Thyroid gland (tissue), 4 donors: ENCODE measurements around the gene MRNIP.

Source experiments
- POLR2A ChIP-seq, 2 donors: fragments of 450-650 bp; IDR thresholded peaks; one replicate each; pipeline ENCODE4 v1.6.1; 2017; ENCODE audit warnings: antibody characterized with exemption in 2 of 2, mild to moderate bottlenecking in 2 of 2, moderate library complexity in 1 of 2
- TF ChIP-seq, protein P1 (sequence below), 6 experiments: fragments of 200-600 bp in 3 of 6; fragments of 450-650 bp in 3 of 6; sonication (generic) in 3 of 6; IDR thresholded peaks; one replicate each; pipeline ENCODE4 v1.5.1; 2016 to 2019; ENCODE audit warnings: antibody characterized with exemption in 6 of 6, mild to moderate bottlenecking in 2 of 6, inconsistent platforms in 1 of 6, moderate library complexity in 1 of 6

DNA sequence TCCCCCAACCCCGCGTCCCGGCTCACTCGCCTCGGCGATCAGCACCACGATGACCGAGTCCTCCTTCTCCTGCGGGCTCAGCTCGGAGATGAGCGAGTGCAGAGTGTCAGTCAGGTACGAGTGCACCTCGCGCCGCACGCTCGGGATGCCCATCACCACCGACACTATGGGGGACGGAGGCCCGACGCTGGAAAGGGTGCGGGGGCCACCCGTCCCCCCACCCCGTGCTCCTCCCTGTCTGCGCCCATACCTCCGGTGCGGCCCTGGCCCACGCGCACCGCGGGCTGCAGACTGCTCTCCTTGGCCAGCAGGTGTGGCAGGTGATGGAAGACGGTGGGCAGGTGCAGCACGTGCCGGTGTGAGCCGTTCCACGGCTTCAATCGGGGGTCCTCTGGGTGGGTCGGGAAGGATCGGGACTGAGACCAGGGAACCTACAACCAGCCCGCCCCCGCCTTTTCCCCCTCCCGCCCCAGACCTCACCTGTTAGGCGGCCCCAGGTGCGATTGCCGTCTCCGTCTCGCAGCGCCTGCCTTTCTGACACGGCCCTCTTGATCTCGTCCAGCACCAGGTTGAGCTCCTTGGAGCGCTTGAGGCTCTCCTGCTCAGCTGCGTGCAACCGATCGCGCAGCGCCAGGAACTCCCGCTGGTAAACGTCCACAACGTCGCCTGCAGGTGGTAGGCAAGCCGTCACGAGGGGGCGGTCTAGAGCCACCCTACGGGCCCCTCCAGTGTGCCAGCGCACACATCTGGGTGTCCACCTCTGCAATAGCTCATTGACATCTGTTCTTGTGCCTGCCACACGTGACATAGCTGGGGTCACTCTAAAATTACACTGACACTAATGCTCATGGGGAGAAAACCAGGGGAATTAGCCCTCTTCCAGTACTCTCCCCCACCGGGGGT is 57.1 kb downstream of the MRNIP start:
- TF ChIP-seq, protein P1, sequence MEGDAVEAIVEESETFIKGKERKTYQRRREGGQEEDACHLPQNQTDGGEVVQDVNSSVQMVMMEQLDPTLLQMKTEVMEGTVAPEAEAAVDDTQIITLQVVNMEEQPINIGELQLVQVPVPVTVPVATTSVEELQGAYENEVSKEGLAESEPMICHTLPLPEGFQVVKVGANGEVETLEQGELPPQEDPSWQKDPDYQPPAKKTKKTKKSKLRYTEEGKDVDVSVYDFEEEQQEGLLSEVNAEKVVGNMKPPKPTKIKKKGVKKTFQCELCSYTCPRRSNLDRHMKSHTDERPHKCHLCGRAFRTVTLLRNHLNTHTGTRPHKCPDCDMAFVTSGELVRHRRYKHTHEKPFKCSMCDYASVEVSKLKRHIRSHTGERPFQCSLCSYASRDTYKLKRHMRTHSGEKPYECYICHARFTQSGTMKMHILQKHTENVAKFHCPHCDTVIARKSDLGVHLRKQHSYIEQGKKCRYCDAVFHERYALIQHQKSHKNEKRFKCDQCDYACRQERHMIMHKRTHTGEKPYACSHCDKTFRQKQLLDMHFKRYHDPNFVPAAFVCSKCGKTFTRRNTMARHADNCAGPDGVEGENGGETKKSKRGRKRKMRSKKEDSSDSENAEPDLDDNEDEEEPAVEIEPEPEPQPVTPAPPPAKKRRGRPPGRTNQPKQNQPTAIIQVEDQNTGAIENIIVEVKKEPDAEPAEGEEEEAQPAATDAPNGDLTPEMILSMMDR (IDR thresholded peaks at IDR 0.05): peak; percentile 28 to 81 (median 64)
- no peak for TF ChIP-seq POLR2A (IDR thresholded peaks at IDR 0.05)
